Mononuclear cell (primary cell): ENCODE data around the gene PHF13. TPM values are rescaled to one million over a fixed set of nuclear protein-coding genes. Genes with fewer than 3 reads are reported as not detected.

ENCODE experiments used
- H3K27me3 ChIP-seq: 2 replicates; pipeline ENCODE4 v1.6.0; 2011; ENCODE audit warnings: low read length, control low read depth; ENCODE audit not compliant: insufficient read depth
- H3K4me1 ChIP-seq: 2 replicates; pipeline ENCODE4 v1.5.1; 2011; ENCODE audit warnings: mild to moderate bottlenecking, low read length, control low read depth; ENCODE audit not compliant: insufficient read depth
- H3K4me3 ChIP-seq: 2 replicates; pipeline ENCODE4 v1.5.1; 2011; ENCODE audit warnings: mild to moderate bottlenecking, low read length, moderate library complexity
- H3K9me3 ChIP-seq: 2 replicates; pipeline ENCODE4 v1.5.1; 2011; ENCODE audit warnings: low read depth, mild to moderate bottlenecking, control low read depth, low read length
- total RNA-seq: library from RNA; depleted of rRNA; stranded (reverse); fragments of >200 nt; gene quantifications from one replicate; pipeline ENCODE4 v1.2.3, GENCODE V29; 2012

Gene PHF13
- 4.7 TPM for total RNA-seq

- Histone ChIP-seq H3K27me3 (no peaks in the 10 kb centered on the region), H3K4me1 (peaks cover 15% of the 10 kb centered on the region), H3K4me3 (peak within 1 kb of the TSS; percentile 68), H3K9me3 (no peaks in the 10 kb centered on the region)
Observed at GRCh38 chr1:6613361-6614018, at the start of gene PHF13. Gene PHF13, plus strand, starts transcription at chr1:6613731. Its CDS starts 336 bp downstream, at chr1:6614067.

- H3K27me3 ChIP-seq, result no peaks in the 10 kb centered on the region
- H3K4me3 ChIP-seq, result no peak overlapping the region
- H3K4me1 ChIP-seq, result no peaks in the 10 kb centered on the region
- no peaks in the 10 kb centered on the region for H3K9me3 ChIP-seq
Observed at GRCh38 chr1:6569033-6569432, 44.5 kb upstream of the PHF13 start.

GRCh38 chr1:6570100-6570499 is 43.4 kb upstream of the PHF13 start:
- no peak overlapping the region for H3K4me3 ChIP-seq
- no peaks in the 10 kb centered on the region for H3K27me3 ChIP-seq
- H3K4me1 ChIP-seq, result no peaks in the 10 kb centered on the region
- H3K9me3 ChIP-seq, result no peaks in the 10 kb centered on the region

GRCh38 chr1:6570987-6571386 is 42.5 kb upstream of the PHF13 start:
- Histone ChIP-seq H3K4me1 (no peaks in the 10 kb centered on the region), H3K4me3 (no peak overlapping the region), H3K27me3 (no peaks in the 10 kb centered on the region), H3K9me3 (no peaks in the 10 kb centered on the region)

- no peaks in the 10 kb centered on the region for H3K27me3 ChIP-seq
- H3K9me3 ChIP-seq, result no peaks in the 10 kb centered on the region
- H3K4me3 ChIP-seq, result no peak overlapping the region
- H3K4me1 ChIP-seq, result no peaks in the 10 kb centered on the region
Observed at GRCh38 chr1:6572653-6573383, 40.7 kb upstream of the PHF13 start.

- no peaks in the 10 kb centered on the region for H3K9me3 ChIP-seq
- peaks cover under 1% of the 10 kb centered on the region for H3K4me1 ChIP-seq
- no peaks in the 10 kb centered on the region for H3K27me3 ChIP-seq
- H3K4me3 ChIP-seq, result no peak overlapping the region
Observed at GRCh38 chr1:6574025-6574620, 39.4 kb upstream of the PHF13 start.

- Histone ChIP-seq H3K9me3 (no peaks in the 10 kb centered on the region), H3K27me3 (no peaks in the 10 kb centered on the region), H3K4me3 (no peak overlapping the region), H3K4me1 (peaks cover 6% of the 10 kb centered on the region)
Observed at GRCh38 chr1:6574818-6575217, 38.7 kb upstream of the PHF13 start.

- peaks cover 33% of the 10 kb centered on the region for H3K4me1 ChIP-seq
- H3K4me3 ChIP-seq, result no peak overlapping the region
- no peaks in the 10 kb centered on the region for H3K9me3 ChIP-seq
- H3K27me3 ChIP-seq, result no peaks in the 10 kb centered on the region
Observed at GRCh38 chr1:6577831-6578525, 35.6 kb upstream of the PHF13 start.

- H3K4me3 ChIP-seq, result no peak overlapping the region
- peaks cover 33% of the 10 kb centered on the region for H3K4me1 ChIP-seq
- H3K9me3 ChIP-seq, result no peaks in the 10 kb centered on the region
- no peaks in the 10 kb centered on the region for H3K27me3 ChIP-seq
Observed at GRCh38 chr1:6578624-6579373, 34.7 kb upstream of the PHF13 start.

- no peaks in the 10 kb centered on the region for H3K9me3 ChIP-seq
- no peaks in the 10 kb centered on the region for H3K27me3 ChIP-seq
- H3K4me1 ChIP-seq, result peaks cover 33% of the 10 kb centered on the region
- H3K4me3 ChIP-seq, result peak within 1 kb of the TSS; percentile 81
Observed at GRCh38 chr1:6579374-6580118, 34.0 kb upstream of the PHF13 start, which contains the start of gene ZBTB48. Gene ZBTB48, plus strand, starts transcription at chr1:6579994. Its CDS starts 616 bp downstream, at chr1:6580610.

- Histone ChIP-seq H3K4me1 (peaks cover 33% of the 10 kb centered on the region), H3K27me3 (no peaks in the 10 kb centered on the region), H3K4me3 (peak overlapping the region; percentile 81), H3K9me3 (no peaks in the 10 kb centered on the region)
Observed at GRCh38 chr1:6580119-6580592, 33.4 kb upstream of the PHF13 start.

- H3K4me1 ChIP-seq, result peaks cover 33% of the 10 kb centered on the region
- H3K4me3 ChIP-seq, result peak overlapping the region; percentile 81
- no peaks in the 10 kb centered on the region for H3K27me3 ChIP-seq
- no peaks in the 10 kb centered on the region for H3K9me3 ChIP-seq
Observed at GRCh38 chr1:6580593-6581409, 32.7 kb upstream of the PHF13 start.

GRCh38 chr1:6581561-6582305 is 31.8 kb upstream of the PHF13 start:
- no peaks in the 10 kb centered on the region for H3K9me3 ChIP-seq
- no peak overlapping the region for H3K4me3 ChIP-seq
- H3K27me3 ChIP-seq, result no peaks in the 10 kb centered on the region
- peaks cover 33% of the 10 kb centered on the region for H3K4me1 ChIP-seq
